NCI-H2196 (cell line): ENCODE measurements around the gene THOP1.

Experiments
- DNase-seq: peaks from one replicate; lab custom pipeline; 2025; ENCODE audit not compliant: unreplicated experiment; lab: John Stamatoyannopoulos, UW

The THOP1 gene

DNA sequence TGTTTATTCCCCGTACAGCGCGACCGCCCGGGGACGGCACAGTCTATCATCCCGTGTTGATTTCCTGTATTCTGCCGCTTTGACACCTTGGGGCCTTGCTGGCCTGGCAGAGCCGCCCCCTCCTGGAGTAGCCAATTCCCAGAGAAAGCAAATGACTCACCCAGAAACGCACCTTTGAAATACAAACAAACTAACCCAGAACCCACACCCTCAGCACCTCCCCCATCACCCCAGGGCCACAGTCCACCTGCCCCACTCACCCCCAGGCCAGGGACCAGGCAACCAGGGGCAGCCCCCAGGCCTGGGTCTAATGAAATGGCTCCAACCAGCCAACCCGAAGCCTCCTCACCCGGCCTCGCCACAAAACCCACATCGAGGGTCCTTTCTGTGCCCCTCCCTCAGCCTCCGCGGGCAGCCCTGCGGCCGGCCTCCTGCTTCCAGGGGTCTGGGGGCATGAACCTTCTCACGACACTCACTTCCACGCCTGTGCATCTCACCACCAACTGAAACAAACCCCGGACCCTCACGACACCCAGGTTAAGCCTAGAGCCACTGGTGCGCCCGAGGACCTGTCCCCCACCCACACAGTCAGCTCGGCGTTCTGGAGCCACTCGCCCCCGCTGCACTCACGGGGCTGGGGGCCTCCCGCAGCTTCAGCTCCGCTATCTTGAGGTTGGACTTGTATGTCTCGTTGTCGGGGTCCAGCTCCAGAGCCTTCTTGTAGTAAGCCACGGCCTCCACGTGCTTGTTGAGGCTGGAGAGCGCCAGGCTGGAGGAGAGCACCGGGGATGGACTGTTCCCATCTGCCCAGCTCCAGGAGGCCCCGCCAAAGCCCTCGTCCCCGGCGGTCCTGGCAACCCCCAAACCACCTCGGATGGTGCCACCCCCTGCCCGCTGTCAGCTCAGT, 23.2 kb upstream of the THOP1 start:
- no peak for DNase-seq

DNA sequence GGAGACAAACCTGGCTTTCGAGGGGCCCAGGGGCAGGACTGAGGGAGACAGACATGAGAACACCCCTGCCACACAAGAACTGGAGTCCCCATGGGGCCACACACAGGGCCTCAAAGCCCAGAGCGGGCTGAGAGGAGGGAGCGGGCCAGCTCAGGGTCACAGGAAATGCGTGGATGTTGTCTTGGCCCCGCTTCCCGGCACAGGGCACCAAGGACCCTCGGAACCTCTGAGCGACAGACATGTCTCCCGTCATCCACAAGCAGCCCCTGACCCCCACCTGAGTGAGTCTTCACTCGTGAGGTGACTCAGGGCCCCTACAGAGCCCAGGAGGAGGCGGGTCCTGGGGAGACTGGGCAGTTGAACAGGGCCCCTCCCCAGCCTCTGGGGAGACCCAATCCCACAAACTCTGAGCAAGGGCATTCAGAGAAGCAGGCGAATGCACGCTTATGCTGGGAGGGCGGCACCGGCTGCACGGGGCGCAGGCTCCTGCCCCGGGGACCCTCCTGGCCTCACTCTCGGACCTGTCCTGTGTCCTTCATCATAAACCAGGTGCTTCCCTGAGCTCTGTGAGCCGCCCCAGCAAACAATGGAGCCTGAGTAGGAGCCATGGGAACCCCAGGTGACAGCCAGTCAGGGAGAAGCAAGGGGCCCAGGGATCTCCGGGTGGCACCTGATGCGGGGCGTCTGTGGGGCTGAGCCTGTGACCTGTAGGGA, 22.4 kb upstream of the THOP1 start:
- DNase-seq: no peak

- no peak for DNase-seq
Observed at GRCh38 chr19:2763687-2764086, 21.6 kb upstream of the THOP1 start.

- no peak for DNase-seq
Observed at GRCh38 chr19:2764945-2765344, 20.4 kb upstream of the THOP1 start.

DNA sequence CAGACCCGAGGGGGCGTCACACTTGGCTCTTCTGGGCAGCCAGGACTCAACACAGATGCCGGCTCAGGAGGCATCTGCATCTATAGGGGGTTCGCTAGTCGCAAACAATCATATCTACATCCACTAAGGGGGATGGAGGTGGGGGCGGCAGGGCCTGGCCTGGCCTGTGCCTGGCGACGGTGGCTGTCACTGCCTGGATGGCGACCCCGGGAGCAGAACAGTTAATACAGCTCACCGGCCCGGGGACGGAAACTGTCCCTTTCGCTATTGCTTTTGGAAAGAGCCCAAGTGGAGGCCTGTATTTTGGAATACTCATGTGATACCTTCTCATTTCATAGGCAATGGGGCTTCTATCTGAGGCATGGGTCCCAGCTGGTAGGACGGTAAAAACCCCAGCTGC, 19.9 kb upstream of the THOP1 start:
- DNase-seq: no peak

DNA sequence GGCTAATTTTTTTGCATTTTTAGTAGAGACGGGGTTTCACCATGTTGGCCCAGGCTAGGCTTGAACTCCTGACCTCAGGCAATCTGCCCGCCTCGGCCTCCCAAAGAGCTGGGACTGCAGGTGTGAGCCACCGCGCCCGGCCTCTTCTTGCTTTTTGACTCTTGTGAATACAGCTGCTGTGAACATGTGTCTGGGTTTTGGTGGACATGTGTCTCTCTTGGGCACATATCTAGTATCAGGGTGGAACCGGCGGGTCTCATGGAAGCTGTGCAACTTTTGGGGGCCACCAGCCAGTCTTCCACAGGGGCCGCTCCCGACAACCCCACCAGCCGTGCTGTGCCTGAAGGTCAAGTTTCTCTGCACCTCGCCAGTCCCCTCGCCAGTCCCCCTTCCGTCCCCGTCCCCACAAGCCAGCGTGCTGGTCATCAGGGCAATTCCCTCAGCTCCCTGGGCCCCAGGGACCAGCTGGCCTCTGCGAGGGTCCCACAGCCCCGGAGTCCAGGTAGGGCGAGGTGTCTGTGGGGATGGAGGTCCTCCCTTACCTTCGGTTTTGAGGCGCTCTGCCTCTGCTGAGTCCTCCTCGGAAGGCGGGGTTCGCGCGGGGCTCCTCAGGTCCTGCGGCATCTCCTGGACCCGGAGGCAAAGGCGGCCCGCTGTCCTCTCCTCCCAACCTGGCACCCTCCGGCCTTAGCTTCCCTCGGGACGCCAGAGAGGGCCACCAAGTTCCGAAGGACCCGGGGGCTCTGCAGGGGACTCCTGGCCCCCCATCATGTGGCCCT, 18.5 kb upstream of the THOP1 start:
- DNase-seq: no peak

DNA sequence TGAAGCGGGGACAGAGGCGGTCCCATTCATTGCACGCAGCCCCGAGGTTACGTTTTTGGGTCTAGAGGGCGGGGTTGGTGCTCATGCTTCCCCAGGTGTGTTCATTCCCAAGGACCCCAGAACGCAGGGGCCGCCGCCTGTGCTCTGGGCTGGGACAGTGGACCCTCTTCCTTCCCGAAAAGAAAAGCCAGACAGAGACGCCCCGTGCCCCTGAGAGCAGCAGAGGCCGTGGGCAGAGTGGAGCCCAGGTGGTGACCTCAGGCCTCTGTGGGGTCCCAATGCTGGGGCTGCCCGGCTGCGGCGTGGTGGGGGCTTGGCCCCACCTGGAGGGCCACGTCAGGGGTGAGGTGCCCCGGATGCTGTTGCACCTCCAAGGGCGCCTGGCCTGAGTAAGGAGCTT, 17.6 kb upstream of the THOP1 start:
- no peak for DNase-seq

GRCh38 chr19:2768365-2769132, 16.8 kb upstream of the THOP1 start:
- no peak for DNase-seq

GRCh38 chr19:2769218-2769617, 16.1 kb upstream of the THOP1 start:
- no peak for DNase-seq

DNA sequence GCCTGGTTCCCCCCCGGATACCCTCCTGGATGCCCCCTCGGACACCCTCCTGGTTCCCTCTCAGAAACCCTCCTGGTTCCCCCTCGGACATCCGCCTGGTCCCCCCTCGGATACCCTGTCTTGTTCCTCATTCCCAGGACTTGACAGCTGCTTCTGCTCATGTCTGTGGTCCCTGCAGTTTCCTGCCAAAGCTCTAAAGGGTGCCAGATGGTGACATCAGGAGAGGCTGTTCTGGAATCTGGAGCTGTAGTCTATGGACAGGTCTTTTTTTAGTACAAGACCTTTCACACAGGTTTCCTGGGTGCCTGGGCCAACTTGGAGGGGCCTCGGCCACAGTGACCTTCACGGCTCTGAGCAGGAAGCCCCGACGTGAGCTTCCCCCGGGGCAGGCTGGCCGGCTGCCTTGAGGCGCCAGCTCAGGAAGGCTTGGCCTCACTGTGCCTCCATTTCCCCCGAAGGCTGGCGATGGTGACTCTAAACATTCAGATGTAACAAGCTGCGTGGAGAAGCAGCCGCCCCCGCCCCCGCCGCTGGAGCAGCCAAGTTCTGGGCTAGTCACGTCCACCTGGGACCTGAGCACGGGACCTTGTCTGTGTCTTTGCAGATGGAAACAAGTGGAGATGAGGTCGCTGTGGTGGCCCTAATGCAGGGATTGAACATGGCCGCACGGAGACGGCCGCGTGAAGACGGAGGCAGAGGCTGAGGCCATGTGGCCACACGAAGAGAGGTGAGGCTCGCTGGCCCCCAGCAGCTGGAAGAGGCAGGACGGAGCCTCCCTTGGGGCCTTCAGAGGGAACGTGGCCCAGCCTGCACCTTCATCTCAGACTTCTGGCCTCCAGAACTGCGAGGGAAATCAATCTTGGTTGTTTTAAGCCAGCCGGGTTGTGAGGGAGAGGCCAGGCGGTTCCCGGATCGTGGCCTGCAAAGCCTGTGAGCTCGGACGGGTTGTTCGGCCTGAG, 15.0 kb upstream of the THOP1 start:
- no peak for DNase-seq

- no peak for DNase-seq
Observed at GRCh38 chr19:2771786-2772674, 13.3 kb upstream of the THOP1 start.

DNA sequence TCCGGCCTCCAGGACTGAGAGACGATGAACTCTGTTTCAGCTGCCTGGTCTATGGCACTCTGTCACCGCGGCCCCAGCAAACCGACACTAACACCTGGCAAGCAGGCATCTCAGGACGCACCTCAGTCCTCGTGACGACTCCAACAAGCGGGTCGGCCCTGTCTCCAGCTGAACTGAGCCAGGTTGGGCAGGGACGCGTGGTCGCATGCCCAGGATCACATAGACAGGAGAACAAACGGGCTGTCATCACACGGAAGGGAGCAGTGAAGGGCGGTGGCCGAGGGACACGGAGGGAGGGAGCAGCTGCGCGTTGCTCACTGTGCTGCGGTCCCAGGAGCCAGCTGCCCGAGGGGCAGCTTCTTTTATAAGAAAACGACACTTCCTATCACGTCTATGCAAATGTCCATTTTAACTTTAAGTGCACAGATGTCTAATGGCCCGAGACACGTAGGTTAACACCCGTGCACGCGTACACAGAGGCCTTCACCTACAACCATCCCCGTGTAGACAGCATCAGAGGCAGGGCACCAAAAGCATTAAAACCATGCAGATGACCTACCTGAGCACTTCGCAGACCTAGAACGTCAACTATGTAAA, 11.1 kb upstream of the THOP1 start:
- no peak for DNase-seq

DNA sequence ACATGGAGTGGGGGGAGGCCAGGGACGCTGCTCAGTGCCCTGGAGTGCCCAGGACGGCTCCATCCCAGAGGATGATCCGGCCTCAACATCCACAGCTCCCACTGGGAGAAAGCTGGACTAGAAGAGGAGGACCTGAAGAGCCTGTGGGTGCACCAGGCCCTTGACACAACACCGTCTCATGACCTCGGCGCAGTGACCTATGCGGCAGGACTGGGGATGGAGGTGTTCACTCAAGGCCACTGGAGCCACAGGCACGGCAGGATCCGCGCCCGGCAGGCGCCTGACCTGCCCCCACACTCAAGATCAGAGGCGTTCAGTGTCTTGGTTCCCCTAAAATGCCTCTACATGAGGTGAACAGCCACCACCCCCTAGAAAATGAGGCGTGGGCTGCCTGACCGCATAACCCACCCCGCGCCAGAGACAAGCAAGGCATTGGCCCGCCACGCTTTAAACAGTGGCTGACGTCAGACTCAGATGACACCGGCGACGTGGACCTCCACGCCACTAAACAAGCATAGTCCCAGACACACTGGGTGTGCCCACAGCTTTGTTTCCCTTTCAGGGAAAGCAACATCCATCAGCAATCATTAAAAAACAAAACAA, 10.2 kb upstream of the THOP1 start:
- no peak for DNase-seq

- no peak for DNase-seq
Observed at GRCh38 chr19:2775556-2776430, 9.5 kb upstream of the THOP1 start.

- no peak for DNase-seq
Observed at GRCh38 chr19:2777952-2778683, 7.2 kb upstream of the THOP1 start.

GRCh38 chr19:2779121-2779740, 6.1 kb upstream of the THOP1 start:
- DNase-seq: no peak
